ENCODE data around the gene CTBP2. TPM values are rescaled to one million over a fixed set of nuclear protein-coding genes. Genes with fewer than 3 reads are reported as not detected.

Gene CTBP2
- total and polyA plus RNA-seq, 2 of the 13 experiments (the other 11 are each of a cell fraction or from before 2014, with no cell fraction given), result 0.08 TPM; not detected in 1

DNA sequence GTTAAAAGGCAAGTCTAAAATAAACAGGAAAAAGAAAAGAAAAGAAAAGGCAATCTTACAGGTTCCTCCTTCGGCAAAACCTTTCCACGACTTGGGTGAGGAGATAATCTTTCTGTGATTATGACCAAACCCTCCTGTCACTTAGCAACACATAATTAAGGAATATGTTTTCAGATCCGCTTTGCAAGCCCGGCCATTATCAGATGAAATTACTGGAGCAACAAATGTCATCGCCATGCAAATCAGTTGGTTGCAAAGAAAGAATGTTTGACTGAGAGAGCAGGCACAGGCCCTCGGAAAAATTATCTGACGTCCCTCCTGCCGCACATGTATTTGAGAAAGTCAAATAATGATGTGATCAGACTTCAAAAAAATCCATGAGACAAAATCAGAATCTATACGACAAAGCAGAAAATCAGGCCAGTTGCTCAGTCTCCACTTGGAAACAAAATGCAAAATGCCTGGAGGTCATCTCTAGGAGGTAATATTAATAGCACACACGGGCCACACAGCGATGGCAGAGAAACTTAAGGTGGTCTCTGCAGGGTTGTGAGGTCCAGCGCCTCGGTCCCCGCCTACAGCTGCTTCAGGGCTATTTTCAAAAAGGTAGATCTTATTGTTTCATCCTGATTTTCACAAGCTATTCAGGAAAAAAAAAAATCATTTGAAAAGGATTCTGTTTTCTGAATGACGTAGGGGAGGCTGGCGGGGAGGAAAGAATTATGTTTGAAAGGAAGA is 135.7 kb downstream of the CTBP2 start:
- ChIA-PET POLR2A (no interaction called here), CTCF (ENCODE audit: low intra/inter-chr PET ratio, low total read pairs) (no interaction called here)
- 45% methylated on average over 16 of the region's 16 CpGs for WGBS (ENCODE audit: low lambda C conversion rate)
- no TSS peak for BruUV-seq (replicated peaks)
- Histone ChIP-seq H3K27me3 (ENCODE audit: control insufficient read depth in 1 of 2, insufficient read depth in 2 of 2, low read length in 2 of 2) (peaks cover 24 to 74% of the 10 kb centered on the region in 2 experiments), H3K4me3 (replicated peaks in 1 of 3; ENCODE audit: insufficient read depth in 1 of 3, low read depth in 2 of 3, low read length in 3 of 3) (no peak overlapping the region), H3K9me3 (ENCODE audit: low read length) (no peaks in the 10 kb centered on the region), H3K27ac (ENCODE audit: extremely low read length, insufficient read depth, low read length) (no peak overlapping the region), H3K4me1 (ENCODE audit: insufficient read depth, low read length) (peaks cover 14% of the 10 kb centered on the region), H3K4me2 (ENCODE audit: low read depth, low read length) (no peak overlapping the region), H2AFZ (ENCODE audit: low read length) (no peak overlapping the region), H3K9ac (ENCODE audit: insufficient read depth, low read depth, low read length) (no peak overlapping the region), H3K36me3 (replicated peaks in 1 of 2; ENCODE audit: control insufficient read depth in 1 of 2, insufficient read depth in 2 of 2, low read length in 2 of 2) (no peaks in the 10 kb centered on the region), H4K20me1 (ENCODE audit: insufficient read depth, low read length) (no peaks in the 10 kb centered on the region), H3K79me2 (ENCODE audit: insufficient read depth, low read length) (no peaks in the 10 kb centered on the region)
- in situ Hi-C loops (cut with HindIII; ENCODE audit: extremely low pct_ligation_motif_present, low pct_unique_long_range_greater_than_20kb) (no loop called here), intact Hi-C loops (cut with micrococcal nuclease; ENCODE audit: unreplicated experiment) (no loop called here)
- no peak for FAIRE-seq
- no peak for DNase-seq (ENCODE audit: low spot score)
- ATAC-seq, result no peak
- TF ChIP-seq ZNF17 (CRISPR knock-in tag; IDR thresholded peaks at IDR 0.05), result no peak
- TF ChIP-seq, protein P1, sequence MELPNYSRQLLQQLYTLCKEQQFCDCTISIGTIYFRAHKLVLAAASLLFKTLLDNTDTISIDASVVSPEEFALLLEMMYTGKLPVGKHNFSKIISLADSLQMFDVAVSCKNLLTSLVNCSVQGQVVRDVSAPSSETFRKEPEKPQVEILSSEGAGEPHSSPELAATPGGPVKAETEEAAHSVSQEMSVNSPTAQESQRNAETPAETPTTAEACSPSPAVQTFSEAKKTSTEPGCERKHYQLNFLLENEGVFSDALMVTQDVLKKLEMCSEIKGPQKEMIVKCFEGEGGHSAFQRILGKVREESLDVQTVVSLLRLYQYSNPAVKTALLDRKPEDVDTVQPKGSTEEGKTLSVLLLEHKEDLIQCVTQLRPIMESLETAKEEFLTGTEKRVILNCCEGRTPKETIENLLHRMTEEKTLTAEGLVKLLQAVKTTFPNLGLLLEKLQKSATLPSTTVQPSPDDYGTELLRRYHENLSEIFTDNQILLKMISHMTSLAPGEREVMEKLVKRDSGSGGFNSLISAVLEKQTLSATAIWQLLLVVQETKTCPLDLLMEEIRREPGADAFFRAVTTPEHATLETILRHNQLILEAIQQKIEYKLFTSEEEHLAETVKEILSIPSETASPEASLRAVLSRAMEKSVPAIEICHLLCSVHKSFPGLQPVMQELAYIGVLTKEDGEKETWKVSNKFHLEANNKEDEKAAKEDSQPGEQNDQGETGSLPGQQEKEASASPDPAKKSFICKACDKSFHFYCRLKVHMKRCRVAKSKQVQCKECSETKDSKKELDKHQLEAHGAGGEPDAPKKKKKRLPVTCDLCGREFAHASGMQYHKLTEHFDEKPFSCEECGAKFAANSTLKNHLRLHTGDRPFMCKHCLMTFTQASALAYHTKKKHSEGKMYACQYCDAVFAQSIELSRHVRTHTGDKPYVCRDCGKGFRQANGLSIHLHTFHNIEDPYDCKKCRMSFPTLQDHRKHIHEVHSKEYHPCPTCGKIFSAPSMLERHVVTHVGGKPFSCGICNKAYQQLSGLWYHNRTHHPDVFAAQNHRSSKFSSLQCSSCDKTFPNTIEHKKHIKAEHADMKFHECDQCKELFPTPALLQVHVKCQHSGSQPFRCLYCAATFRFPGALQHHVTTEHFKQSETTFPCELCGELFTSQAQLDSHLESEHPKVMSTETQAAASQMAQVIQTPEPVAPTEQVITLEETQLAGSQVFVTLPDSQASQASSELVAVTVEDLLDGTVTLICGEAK (IDR thresholded peaks at IDR 0.05), result no peak
- TF ChIP-seq, protein P1 (CRISPR knock-in tag; IDR thresholded peaks at IDR 0.05), result no peak
- TF ChIP-seq MED13 (CRISPR knock-in tag; IDR thresholded peaks at IDR 0.05), result no peak
- TF ChIP-seq SOX6 (IDR thresholded peaks at IDR 0.05), result no peak
- TF ChIP-seq SOX6 (CRISPR knock-in tag; IDR thresholded peaks at IDR 0.05), result no peak
- no peak for TF ChIP-seq MTF1 (CRISPR knock-in tag; IDR thresholded peaks at IDR 0.05)
- no peak for TF ChIP-seq ZNF562 (CRISPR knock-in tag; IDR thresholded peaks at IDR 0.05; ENCODE audit: borderline replicate concordance)
- TF ChIP-seq, protein P2, sequence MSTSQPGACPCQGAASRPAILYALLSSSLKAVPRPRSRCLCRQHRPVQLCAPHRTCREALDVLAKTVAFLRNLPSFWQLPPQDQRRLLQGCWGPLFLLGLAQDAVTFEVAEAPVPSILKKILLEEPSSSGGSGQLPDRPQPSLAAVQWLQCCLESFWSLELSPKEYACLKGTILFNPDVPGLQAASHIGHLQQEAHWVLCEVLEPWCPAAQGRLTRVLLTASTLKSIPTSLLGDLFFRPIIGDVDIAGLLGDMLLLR (CRISPR knock-in tag; IDR thresholded peaks at IDR 0.05), result no peak
- TF ChIP-seq ZFP36L2 (CRISPR knock-in tag; IDR thresholded peaks at IDR 0.05), result no peak
- TF ChIP-seq ARNTL (CRISPR knock-in tag; IDR thresholded peaks at IDR 0.05), result no peak
- no peak for TF ChIP-seq CCDC6 (CRISPR knock-in tag; IDR thresholded peaks at IDR 0.05)
- TF ChIP-seq ETV6 (CRISPR knock-in tag; conservative IDR thresholded peaks at IDR 0.05), result no peak
- no peak for TF ChIP-seq RXRB (CRISPR knock-in tag; IDR thresholded peaks at IDR 0.05; ENCODE audit: borderline replicate concordance)
- TF ChIP-seq ZFP36L1 (CRISPR knock-in tag; IDR thresholded peaks at IDR 0.05), result no peak
- no peak for TF ChIP-seq ZNF441 (CRISPR knock-in tag; IDR thresholded peaks at IDR 0.05; ENCODE audit: borderline replicate concordance)

Measured in HepG2 (cell line).